HEK293T (cell line): ENCODE data around the gene ZNF544.

Experiments used
- CTCF ChIA-PET: fragments of 350-600 bp; formaldehyde crosslinking; extraction: SDS; loops from one replicate; lab custom pipeline; 2021; ENCODE audit warnings: antibody characterized with exemption, inconsistent platforms; lab: Yijun Ruan, JAX
- POLR2A ChIA-PET: fragments of 350-600 bp; formaldehyde crosslinking; extraction: SDS; loops from one replicate; lab custom pipeline; 2020; ENCODE audit warnings: antibody characterized with exemption, inconsistent platforms; lab: Yijun Ruan, JAX
- DNase-seq: peaks from one replicate; pipeline ENCODE4 v3.0.0; 2012; ENCODE audit warnings: mixed read lengths; ENCODE audit errors: extremely low spot score
- ARNT ChIP-seq: fragments of 450-650 bp; IDR thresholded peaks from 2 replicates; pipeline ENCODE4 v1.6.1; 2017; ENCODE audit warnings: mild to moderate bottlenecking
- BHLHE40 ChIP-seq: fragments of 450-650 bp; IDR thresholded peaks from 2 replicates; pipeline ENCODE4 v1.6.1; 2016; ENCODE audit warnings: mild to moderate bottlenecking, moderate library complexity, borderline replicate concordance
- CTBP1 ChIP-seq: fragments of 450-650 bp; IDR thresholded peaks from 2 replicates; pipeline ENCODE4 v1.6.1; 2016; ENCODE audit warnings: borderline replicate concordance
- ELF4 ChIP-seq: fragments of 450-650 bp; IDR thresholded peaks from 2 replicates; pipeline ENCODE4 v1.6.1; 2017; ENCODE audit warnings: antibody characterized with exemption
- FOXA1 ChIP-seq: fragments of 450-650 bp; IDR thresholded peaks from 2 replicates; pipeline ENCODE4 v1.6.1; 2016; ENCODE audit warnings: mild to moderate bottlenecking
- FOXK2 ChIP-seq: fragments of 450-650 bp; IDR thresholded peaks from 2 replicates; pipeline ENCODE4 v1.6.1; 2016; ENCODE audit warnings: mild to moderate bottlenecking
- FOXM1 ChIP-seq: fragments of 450-650 bp; IDR thresholded peaks from 2 replicates; pipeline ENCODE4 v1.6.1; 2017; ENCODE audit warnings: mild to moderate bottlenecking, borderline replicate concordance
- HDGF ChIP-seq: fragments of 450-650 bp; IDR thresholded peaks from 2 replicates; pipeline ENCODE4 v1.6.1; 2017; ENCODE audit warnings: antibody characterized with exemption, borderline replicate concordance
- L3MBTL2 ChIP-seq: fragments of 450-650 bp; conservative IDR thresholded peaks from 2 replicates; pipeline ENCODE4 v1.6.1; 2016; ENCODE audit warnings: mild to moderate bottlenecking
- LEF1 ChIP-seq: fragments of 450-650 bp; IDR thresholded peaks from 2 replicates; pipeline ENCODE4 v1.6.1; 2017; ENCODE audit warnings: mild to moderate bottlenecking, borderline replicate concordance
- NFRKB ChIP-seq: fragments of 450-650 bp; IDR thresholded peaks from 2 replicates; pipeline ENCODE4 v1.6.1; 2016; ENCODE audit warnings: mild to moderate bottlenecking, moderate library complexity
- SP1 ChIP-seq: fragments of 450-650 bp; IDR thresholded peaks from 2 replicates; pipeline ENCODE4 v1.6.1; 2017
- SUZ12 ChIP-seq: fragments of 450-650 bp; IDR thresholded peaks from 2 replicates; pipeline ENCODE4 v1.6.1; 2016; ENCODE audit warnings: mild to moderate bottlenecking
- TARDBP ChIP-seq: fragments of 450-650 bp; IDR thresholded peaks from 2 replicates; pipeline ENCODE4 v1.6.1; 2016
- ZNF384 ChIP-seq: fragments of 450-650 bp; IDR thresholded peaks from 2 replicates; pipeline ENCODE4 v1.6.1; 2016
- TF ChIP-seq, protein P1 (sequence below): fragments of 450-650 bp; IDR thresholded peaks from 2 replicates; pipeline ENCODE4 v1.6.1; 2016

ZNF544 gene

DNA sequence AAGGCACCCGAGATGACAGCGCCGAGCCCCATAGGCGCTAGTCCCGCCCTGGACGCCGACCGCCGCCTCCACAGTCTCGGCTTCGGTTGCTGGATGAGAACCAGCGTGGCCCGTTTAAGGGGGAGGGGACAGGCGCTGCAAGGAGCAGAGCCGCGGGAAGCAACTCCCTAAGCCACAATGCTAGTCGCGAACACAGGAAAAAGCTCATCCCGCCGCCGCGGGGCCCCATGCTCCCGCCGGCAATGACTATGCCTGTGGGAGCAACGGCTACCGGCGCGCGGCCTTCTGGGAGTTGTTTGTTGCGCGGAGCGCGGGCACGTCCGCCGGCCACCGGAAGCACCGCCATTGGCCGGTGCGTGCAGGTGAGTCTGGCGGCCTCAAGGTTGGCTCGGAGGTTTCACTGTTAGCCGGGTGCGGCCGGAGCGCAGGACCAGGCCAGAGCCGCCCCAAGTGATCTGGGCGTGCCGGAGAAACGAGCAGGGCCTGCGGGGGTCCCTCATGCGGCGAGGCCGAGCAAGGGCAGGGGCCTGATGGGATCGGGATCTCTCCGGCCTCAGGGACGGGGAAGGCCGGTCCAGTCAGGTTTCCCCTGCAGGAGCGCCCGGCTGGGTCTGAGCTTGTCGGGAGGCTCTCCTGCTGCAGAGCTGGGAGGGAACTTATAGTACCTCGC, at the start of gene ZNF544:
Gene ZNF544, plus strand, starts transcription at position 330 of the 670 bp plus-strand sequence. CDS start 15,110 bp downstream, outside the sequence.
- CTCF ChIA-PET = no interaction called here
- DNase-seq = no peak
- POLR2A ChIA-PET = interaction anchor here (0.6 to 2.6 kb wide), 9 partner anchors 11 to 290 kb away, joined by 3 to 13 read pairs (median 5); partner anchors contain the start of genes ZBTB45, ZNF274 and ZNF497
- TF ChIP-seq HDGF (no peak), LEF1 (no peak), TARDBP (no peak), ZNF384 (no peak), SP1 (no peak), NFRKB (no peak), FOXA1 (no peak), CTBP1 (no peak), ARNT (no peak), L3MBTL2 (no peak), SUZ12 (no peak), FOXK2 (no peak), FOXM1 (no peak), BHLHE40 (no peak), ELF4 (no peak)
- TF ChIP-seq, protein P1, sequence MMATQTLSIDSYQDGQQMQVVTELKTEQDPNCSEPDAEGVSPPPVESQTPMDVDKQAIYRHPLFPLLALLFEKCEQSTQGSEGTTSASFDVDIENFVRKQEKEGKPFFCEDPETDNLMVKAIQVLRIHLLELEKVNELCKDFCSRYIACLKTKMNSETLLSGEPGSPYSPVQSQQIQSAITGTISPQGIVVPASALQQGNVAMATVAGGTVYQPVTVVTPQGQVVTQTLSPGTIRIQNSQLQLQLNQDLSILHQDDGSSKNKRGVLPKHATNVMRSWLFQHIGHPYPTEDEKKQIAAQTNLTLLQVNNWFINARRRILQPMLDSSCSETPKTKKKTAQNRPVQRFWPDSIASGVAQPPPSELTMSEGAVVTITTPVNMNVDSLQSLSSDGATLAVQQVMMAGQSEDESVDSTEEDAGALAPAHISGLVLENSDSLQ = no peak

DNA sequence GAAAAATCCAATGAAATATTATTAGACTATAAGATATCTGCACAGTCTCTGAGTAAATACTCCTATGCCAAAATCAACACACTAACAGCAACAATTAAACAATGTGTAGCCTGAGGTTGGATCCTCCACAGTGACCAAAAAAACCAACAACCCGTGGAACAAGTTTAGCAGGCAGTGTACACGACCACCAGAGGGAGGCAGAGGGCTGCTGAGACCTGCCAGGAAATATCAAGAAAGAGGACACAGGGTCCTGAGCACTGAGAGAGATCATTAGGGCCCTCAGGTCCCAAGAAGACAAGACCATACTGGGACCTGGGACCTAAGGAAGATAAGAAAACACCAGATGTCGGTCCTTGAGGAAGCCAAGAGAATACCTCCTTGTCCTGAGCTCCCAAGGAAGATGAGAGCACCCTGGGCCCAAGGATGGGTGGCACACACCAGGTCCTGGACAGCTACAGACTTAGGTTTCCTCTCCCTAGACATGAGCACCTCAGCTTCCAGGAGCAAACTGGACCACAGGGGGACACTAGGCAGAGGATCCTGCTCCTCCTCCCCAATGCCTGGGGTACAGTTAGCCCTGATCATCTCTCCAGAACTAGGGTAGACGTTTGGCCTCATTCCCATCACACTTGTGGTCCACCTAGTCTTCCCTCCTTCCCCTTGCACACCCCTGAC, 46.7 kb upstream of the ZNF544 start:
- CTCF ChIA-PET = no interaction called here
- POLR2A ChIA-PET = interaction anchor here (0.6 kb wide), 1 partner anchor 180 kb away, joined by 4 read pairs; the partner anchor contains the start of gene ZNF497
- DNase-seq = peak; percentile 42
- TF ChIP-seq, protein P1 = no peak
- TF ChIP-seq FOXA1 (no peak), LEF1 (no peak), ELF4 (no peak), TARDBP (no peak), CTBP1 (no peak), NFRKB (no peak), SUZ12 (no peak), ZNF384 (no peak), L3MBTL2 (no peak), HDGF (no peak), BHLHE40 (no peak), FOXK2 (no peak), SP1 (no peak), ARNT (no peak)

DNA sequence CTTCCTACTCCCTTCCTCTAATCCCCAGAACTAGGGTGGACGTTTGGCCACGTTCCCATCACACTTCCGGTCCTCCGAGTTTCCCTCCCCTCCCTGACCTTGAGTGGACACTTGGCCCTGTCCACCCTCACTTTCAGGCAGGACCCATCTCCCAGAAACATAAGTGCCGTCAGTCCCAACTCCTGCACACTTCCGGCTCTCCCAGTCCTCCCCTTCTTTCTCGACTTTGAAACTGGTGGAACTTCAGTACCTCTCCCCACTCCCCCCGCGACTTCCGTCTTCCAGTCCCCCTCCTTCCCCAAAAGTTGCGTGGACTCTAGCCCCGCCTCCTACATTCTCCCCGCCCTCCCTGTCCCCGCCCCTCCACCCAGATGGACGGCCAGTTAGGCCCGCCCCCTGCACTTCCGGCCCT, 46.1 kb upstream of the ZNF544 start:
- TF ChIP-seq ELF4 (no peak), CTBP1 (no peak), ARNT (no peak), BHLHE40 (no peak), FOXK2 (no peak), L3MBTL2 (no peak), FOXM1 (no peak)
- TF ChIP-seq, protein P1 = no peak
- CTCF ChIA-PET = interaction anchor here (0.6 kb wide), 1 partner anchor 10 kb away, joined by 3 read pairs; no protein-coding TSS in a partner anchor
- peak; percentile 91 for DNase-seq
- POLR2A ChIA-PET = interaction anchor here (0.7 to 1.8 kb wide), 9 partner anchors 9 to 361 kb away, joined by 3 to 10 read pairs (median 3); partner anchors contain the start of genes ERVK3-1, TRIM28, ZBTB45 and ZNF544

DNA sequence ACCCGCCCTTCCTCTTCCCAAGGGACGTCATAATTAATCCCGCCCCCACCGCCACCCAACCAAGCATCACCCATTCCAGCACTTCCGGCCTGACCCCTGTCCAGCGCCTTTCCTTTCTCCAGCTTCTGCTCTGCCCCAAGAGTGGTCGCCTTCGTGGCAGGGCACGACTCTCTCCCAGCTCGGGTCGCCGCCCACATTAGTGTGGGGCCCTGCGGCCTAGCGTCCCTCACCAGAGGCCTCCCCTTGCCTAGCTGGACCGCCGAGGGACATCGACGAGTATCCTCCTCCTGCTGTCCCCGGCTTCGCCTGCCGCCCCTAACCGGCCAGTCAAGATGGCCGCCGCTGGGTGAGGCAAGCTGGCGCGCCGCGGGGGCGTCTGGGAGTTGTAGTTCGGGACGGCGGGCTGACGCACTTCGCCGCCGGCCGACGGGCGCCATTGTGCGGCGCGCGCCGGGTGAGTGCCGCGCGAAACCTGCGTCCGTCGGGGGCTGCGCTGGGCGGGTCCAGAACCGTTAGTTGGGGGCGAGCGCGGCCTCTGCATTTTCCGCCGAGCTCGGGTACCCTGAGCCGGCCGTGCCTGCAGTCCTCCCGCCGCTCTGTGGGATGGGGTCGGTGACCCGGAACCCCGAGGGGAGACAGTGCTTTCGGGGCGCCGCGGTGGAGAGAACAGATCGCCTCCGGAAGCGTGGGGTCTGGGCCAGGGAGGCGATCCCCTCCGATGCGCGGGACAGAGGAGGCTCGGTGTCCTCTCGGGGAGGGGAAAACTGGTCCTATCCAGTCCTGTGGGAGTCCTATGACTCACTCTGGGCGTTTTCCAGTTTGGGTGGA, 45.5 kb upstream of the ZNF544 start, which contains the start of gene ZNF274:
Gene ZNF274, plus strand, starts transcription at position 73 of the 828 bp plus-strand sequence. CDS start 905 bp downstream, outside the sequence.
- TF ChIP-seq L3MBTL2 = peak; percentile 97
- TF ChIP-seq, protein P1 = peak; percentile 74
- TF ChIP-seq TARDBP = no peak
- peak; percentile 59; the same call in 1 of the 2 replicates for TF ChIP-seq ELF4
- TF ChIP-seq FOXM1 = no peak
- TF ChIP-seq NFRKB = peak; percentile 43; the same call in 1 of the 2 replicates
- CTCF ChIA-PET = interaction anchor here (0.6 kb wide), 1 partner anchor 10 kb away, joined by 3 read pairs; no protein-coding TSS in a partner anchor
- POLR2A ChIA-PET = interaction anchor here (0.7 to 1.8 kb wide), 12 partner anchors 9 to 360 kb away, joined by 3 to 10 read pairs (median 4); partner anchors contain the start of genes ERVK3-1, TRIM28, ZBTB45 and ZNF544
- peak; percentile 93 for DNase-seq
